Measurements from ENCODE around the gene KCTD21. TPM values are rescaled to one million over a fixed set of nuclear protein-coding genes. Genes with fewer than 3 reads are reported as not detected.
"Not testable (repeated sequence)": the region's sequence is repeated elsewhere in the genome, so short reads cannot be mapped to it uniquely, and the experiment has no call there.

The KCTD21 gene
- total RNA-seq, 2 experiments from 2014 or later, result 9.0 to 9.8 TPM

DNA sequence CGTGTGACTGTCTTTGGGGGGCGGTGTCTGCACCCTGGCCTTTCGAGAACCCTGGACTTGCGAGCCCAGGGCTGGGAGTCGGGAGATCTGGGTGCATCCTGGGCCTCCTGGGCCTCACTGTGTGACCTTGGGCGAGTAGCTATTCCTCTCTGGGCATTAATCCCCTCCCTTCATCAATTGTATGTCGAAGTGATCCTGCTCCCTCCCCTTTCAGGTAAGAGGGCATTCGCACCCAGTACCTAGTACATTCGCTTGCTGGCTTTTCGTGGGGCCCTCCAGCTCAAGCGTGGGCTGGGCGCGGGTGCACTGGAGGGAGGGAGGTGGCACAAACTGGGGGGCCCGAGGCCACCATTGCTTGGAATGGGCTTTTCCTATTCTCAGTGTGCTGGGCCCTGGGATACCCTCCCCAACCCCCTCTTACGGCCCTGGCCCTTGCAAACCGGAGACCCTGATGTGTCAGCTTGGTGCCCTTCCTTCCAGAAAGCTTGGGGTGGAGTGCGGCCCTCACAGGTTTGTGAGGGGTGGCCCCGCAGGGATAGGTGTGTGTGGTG, 823 bp upstream of the KCTD21 start:
- ATAC-seq (no peak), DNase-seq (peak; percentile 24)
- no peaks in the 10 kb centered on the region for H3K27me3 Mint-ChIP-seq
- intact Hi-C loops (cut with DNase I, micrococcal nuclease), result loop anchor here (2.0 to 5.0 kb wide), 4 partner anchors 14 to 376 kb away; partner anchors contain the start of gene INTS4 (in 1 of the 2)
- H3K4me1 Mint-ChIP-seq, result peaks cover 63% of the 10 kb centered on the region
- POLR2A ChIA-PET, result interaction anchor here (1.1 to 1.2 kb wide), 2 partner anchors 12 to 50 kb away, joined by 5 to 6 read pairs; partner anchors contain the start of gene ALG8
- H3K36me3 Mint-ChIP-seq (ENCODE audit: low read depth), result peaks cover 6% of the 10 kb centered on the region
- H3K27ac Mint-ChIP-seq, result peak overlapping the region; percentile 81
- H3K4me3 Mint-ChIP-seq, result peak overlapping the region; percentile 84
- CTCF ChIA-PET, result interaction anchor here (0.7 to 2.1 kb wide), 7 partner anchors 30 to 305 kb away, joined by 3 to 10 read pairs (median 3); partner anchors contain the start of genes ALG8 and GAB2
- no peaks in the 10 kb centered on the region for H3K9me3 Mint-ChIP-seq (ENCODE audit: low read depth)

DNA sequence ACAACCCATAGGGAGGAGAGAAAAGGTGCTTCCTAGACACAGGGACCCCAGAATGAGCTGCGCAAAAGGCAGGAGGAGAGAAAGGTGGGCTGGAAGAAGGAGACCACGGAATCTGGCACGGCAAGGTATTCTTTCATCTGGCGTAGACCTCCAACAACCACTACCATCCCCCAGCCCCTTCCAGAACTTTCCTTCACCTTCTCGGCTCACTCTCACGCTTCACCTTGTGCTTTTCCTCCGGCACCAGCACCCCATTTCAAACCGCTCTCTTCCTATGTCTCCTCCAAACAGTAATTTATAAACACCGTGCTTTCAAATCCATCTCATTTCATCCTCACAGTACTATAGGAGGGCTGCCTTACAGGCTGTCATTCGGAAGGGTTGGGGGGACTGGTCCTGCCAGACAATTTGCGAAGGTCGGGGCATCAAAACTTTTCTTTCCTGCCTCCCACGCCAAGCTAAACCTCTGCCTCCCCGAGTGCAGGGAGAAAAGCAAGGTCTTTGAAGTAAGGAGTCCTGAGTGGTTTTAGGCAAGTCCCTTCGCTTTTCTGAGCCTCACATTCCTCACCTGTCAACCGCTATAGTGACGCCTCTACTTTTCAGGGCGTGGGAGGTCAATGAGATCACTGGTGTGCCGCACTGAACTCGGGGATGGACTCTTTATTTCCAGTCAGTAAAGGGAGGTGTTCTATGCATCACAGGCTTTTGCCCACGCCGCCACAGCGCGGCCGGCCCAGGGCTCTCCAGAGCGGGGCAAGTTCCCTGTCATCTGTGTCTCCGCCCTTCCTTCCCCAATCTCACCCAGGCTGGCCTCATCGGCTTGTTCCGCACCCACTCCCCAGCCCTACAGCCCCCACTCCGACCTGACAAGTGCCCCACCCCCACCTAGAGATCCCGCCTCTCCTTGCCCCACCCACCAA, 800 bp downstream of the KCTD21 start:
- CTCF ChIA-PET, result interaction anchor here (0.6 to 2.1 kb wide), 8 partner anchors 10 to 377 kb away, joined by 3 to 10 read pairs (median 3); partner anchors contain the start of genes ALG8 and GAB2
- ATAC-seq (peak; percentile 77), DNase-seq (peak; percentile 92)
- POLR2A ChIA-PET, result interaction anchor here (0.7 to 1.2 kb wide), 5 partner anchors 14 to 201 kb away, joined by 3 to 8 read pairs (median 5); partner anchors contain the start of genes ALG8 and INTS4
- intact Hi-C loops (cut with DNase I, micrococcal nuclease), result loop anchor here (1.0 to 5.0 kb wide), 13 partner anchors 15 to 550 kb away; partner anchors contain the start of genes ALG8 (in 2 of the 2), INTS4 (in 2 of the 2), CLNS1A (in 1 of the 2) and GAB2 (in 1 of the 2)
- H3K36me3 Mint-ChIP-seq (ENCODE audit: low read depth), result peaks cover 10% of the 10 kb centered on the region
- peak overlapping the region; percentile 84 for H3K4me3 Mint-ChIP-seq
- H3K4me1 Mint-ChIP-seq, result peaks cover 51% of the 10 kb centered on the region
- H3K27me3 Mint-ChIP-seq, result no peaks in the 10 kb centered on the region
- H3K27ac Mint-ChIP-seq, result peak overlapping the region; percentile 97
- no peaks in the 10 kb centered on the region for H3K9me3 Mint-ChIP-seq (ENCODE audit: low read depth)

DNA sequence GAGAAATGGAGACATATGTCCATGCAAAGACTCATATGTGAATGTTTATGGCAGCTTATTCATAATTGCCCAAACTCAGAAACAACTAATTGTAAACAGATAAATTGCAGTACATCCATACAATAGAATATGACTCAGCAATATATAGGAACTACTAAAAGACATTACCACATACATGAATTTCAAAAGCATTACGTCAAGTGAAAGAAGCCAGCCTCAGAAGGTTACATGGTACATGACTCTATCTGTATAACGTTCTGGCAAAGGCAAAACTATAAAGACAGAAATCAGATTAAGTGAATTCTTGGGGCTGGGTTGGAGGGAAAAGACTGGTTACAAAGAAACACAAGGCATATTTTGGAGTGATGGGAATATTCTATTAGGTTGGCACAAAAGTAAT, 7.2 kb downstream of the KCTD21 start:
- Mint-ChIP-seq H3K9me3 (ENCODE audit: low read depth) (peaks cover 5% of the 10 kb centered on the region), H3K4me3 (no peak overlapping the region), H3K27ac (no peak overlapping the region), H3K4me1 (peaks cover 23% of the 10 kb centered on the region), H3K27me3 (no peaks in the 10 kb centered on the region), H3K36me3 (ENCODE audit: low read depth) (peaks cover 27% of the 10 kb centered on the region)
- ATAC-seq (no peak), DNase-seq (no peak)
- POLR2A ChIA-PET, result no interaction called here
- intact Hi-C loops (cut with DNase I, micrococcal nuclease), result no loop called here
- CTCF ChIA-PET, result no interaction called here

DNA sequence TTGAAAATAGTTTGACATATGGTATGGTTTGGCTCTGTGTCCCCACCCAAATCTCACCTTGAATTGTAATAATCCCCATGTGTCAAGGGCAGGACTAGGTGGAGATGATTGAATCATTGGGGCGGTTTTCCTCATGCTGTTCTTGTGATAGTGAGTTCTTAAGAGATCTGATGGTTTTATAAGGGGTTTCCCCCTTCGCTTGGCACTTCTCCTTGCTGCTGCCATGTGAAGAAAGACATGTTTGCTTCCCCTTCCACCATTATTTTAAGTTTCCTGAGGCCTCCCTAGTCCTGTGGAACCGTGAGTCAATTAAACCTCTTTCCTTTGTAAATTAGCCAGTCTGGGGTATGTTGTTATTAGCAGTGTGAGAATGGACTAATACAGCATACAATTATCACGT, 7.7 kb downstream of the KCTD21 start:
- no peaks in the 10 kb centered on the region for H3K27me3 Mint-ChIP-seq
- ATAC-seq, result no peak
- CTCF ChIA-PET, result no interaction called here
- H3K4me3 Mint-ChIP-seq, result no peak overlapping the region
- POLR2A ChIA-PET, result interaction anchor here (0.6 kb wide), 1 partner anchor 370 kb away, joined by 4 read pairs; no protein-coding TSS in a partner anchor
- no peak overlapping the region for H3K27ac Mint-ChIP-seq
- H3K9me3 Mint-ChIP-seq (ENCODE audit: low read depth), result peaks cover 5% of the 10 kb centered on the region
- peaks cover 30% of the 10 kb centered on the region for H3K36me3 Mint-ChIP-seq (ENCODE audit: low read depth)
- intact Hi-C loops (cut with DNase I, micrococcal nuclease), result no loop called here
- peaks cover 19% of the 10 kb centered on the region for H3K4me1 Mint-ChIP-seq
- no peak for DNase-seq

DNA sequence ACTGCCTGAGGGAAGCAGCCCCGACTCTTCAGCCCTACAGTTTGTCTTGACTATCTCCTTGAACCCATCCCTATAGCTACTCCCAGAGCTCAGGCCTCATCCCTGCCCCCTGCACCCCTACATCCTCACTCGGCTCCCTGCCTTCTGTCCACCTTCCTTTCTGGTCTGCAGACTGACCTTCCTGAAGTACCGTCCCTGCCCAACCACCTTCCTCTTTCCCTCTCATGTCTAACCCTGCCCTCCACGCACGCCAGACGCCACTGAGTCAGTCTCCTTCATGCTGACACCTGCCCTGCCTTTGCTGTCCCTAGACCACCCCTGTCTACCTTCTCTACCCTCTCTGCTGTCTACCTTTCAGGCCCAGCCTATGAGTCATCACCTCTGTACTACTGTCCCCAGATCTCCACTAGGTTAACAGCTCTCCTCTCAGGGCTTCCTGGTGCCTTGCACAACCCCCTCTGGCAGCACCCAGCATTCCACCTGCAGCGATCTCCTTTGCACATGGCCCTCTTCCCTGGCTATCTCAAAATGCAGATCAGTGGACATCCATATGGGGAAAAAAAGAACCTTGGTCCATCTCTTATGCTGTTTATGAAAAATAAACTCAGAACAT, 8.9 kb downstream of the KCTD21 start:
- peak overlapping the region; percentile 7 for H3K27ac Mint-ChIP-seq
- ATAC-seq, result no peak
- H3K27me3 Mint-ChIP-seq, result no peaks in the 10 kb centered on the region
- intact Hi-C loops (cut with DNase I, micrococcal nuclease), result no loop called here
- H3K4me1 Mint-ChIP-seq, result peaks cover 16% of the 10 kb centered on the region
- DNase-seq, result no peak
- peaks cover 5% of the 10 kb centered on the region for H3K9me3 Mint-ChIP-seq (ENCODE audit: low read depth)
- ChIA-PET CTCF (no interaction called here), POLR2A (no interaction called here)
- H3K4me3 Mint-ChIP-seq, result no peak overlapping the region
- H3K36me3 Mint-ChIP-seq (ENCODE audit: low read depth), result peaks cover 30% of the 10 kb centered on the region

DNA sequence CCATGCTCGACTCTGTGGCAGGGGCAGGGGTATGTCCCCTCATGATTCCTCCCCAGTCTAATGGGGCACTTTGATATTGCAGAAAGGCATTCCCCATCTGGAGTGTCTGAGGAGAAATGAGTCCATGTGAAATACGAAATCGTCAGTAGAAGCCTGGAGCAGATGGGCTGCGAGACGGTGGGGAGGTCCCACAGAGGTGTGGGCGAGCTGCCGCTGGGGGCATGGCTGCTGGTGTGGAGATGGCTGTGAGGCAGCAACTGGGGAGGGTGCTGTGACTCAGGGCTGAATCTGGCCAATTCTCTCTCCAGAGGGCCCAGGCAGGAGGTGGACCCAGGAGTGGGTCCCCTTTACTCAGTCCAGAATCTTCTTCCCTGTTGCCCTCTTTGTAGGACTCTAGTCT, 11.2 kb downstream of the KCTD21 start:
- DNase-seq (no peak), ATAC-seq (no peak)
- Mint-ChIP-seq H3K36me3 (ENCODE audit: low read depth) (peaks cover 38% of the 10 kb centered on the region), H3K27me3 (no peaks in the 10 kb centered on the region), H3K4me1 (peaks cover 13% of the 10 kb centered on the region), H3K4me3 (no peak overlapping the region), H3K9me3 (ENCODE audit: low read depth) (peaks cover 5% of the 10 kb centered on the region), H3K27ac (no peak overlapping the region)
- ChIA-PET CTCF (interaction anchor here (1.1 kb wide), 1 partner anchor 24 kb away, joined by 3 read pairs; no protein-coding TSS in a partner anchor), POLR2A (no interaction called here)
- intact Hi-C loops (cut with DNase I, micrococcal nuclease), result no loop called here

DNA sequence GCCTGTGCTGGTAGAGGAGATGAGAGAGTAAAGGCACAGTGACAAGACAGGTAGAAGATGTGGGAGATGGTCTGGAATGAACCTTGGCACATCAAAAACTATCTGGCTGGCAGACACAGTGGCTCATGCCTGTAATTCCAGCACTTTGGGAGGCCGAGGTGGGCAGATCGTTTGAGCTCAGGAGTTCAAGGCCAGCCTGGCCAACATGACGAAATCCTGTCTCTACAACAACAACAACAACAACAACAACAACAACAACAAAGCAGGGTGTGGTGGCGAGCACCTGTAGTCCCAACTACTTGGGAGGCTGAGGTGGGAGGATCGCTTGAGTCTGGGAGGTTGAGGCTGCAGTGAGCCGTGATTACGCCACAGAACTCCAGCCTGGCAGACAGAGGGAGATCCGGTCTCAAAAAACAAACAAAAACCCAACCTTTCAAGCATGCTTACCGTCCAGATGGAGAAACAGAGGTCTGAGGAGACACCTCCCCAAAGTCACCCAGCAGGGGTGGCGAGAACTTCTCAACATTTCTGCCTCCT, 11.8 kb downstream of the KCTD21 start:
- H3K4me3 Mint-ChIP-seq, result no peak overlapping the region
- CTCF ChIA-PET, result no interaction called here
- POLR2A ChIA-PET, result no interaction called here
- intact Hi-C loops (cut with DNase I, micrococcal nuclease), result no loop called here
- peaks cover 38% of the 10 kb centered on the region for H3K36me3 Mint-ChIP-seq (ENCODE audit: low read depth)
- H3K4me1 Mint-ChIP-seq, result peaks cover 13% of the 10 kb centered on the region
- H3K9me3 Mint-ChIP-seq (ENCODE audit: low read depth), result peaks cover 5% of the 10 kb centered on the region
- H3K27ac Mint-ChIP-seq, result no peak overlapping the region
- DNase-seq, result no peak
- no peak for ATAC-seq
- H3K27me3 Mint-ChIP-seq, result no peaks in the 10 kb centered on the region

DNA sequence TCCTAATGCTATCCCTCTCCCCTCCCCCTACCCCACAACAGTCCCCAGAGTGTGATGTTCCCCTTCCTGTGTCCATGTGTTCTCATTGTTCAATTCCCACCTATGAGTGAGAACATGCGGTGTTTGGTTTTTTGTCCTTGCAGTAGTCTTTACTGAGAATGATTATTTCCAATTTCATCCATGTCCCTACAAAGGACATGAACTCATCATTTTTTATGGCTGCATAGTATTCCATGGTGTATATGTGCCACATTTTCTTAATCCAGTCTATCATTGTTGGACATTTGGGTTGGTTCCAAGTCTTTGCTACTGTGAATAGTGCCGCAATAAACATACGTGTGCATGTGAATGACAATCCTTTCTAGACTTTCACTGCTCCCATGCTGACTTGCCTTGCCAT, 12.6 kb downstream of the KCTD21 start:
- CTCF ChIA-PET, result interaction anchor here (0.6 kb wide), 1 partner anchor 105 kb away, joined by 5 read pairs; no protein-coding TSS in a partner anchor
- ATAC-seq; intact Hi-C loops (cut with DNase I, micrococcal nuclease); POLR2A ChIA-PET; H3K9me3 Mint-ChIP-seq (ENCODE audit: low read depth); H3K4me1 Mint-ChIP-seq; H3K4me3 Mint-ChIP-seq; H3K27me3 Mint-ChIP-seq; DNase-seq; H3K27ac Mint-ChIP-seq: not testable (repeated sequence)
- peaks cover 32% of the 10 kb centered on the region for H3K36me3 Mint-ChIP-seq (ENCODE audit: low read depth)

DNA sequence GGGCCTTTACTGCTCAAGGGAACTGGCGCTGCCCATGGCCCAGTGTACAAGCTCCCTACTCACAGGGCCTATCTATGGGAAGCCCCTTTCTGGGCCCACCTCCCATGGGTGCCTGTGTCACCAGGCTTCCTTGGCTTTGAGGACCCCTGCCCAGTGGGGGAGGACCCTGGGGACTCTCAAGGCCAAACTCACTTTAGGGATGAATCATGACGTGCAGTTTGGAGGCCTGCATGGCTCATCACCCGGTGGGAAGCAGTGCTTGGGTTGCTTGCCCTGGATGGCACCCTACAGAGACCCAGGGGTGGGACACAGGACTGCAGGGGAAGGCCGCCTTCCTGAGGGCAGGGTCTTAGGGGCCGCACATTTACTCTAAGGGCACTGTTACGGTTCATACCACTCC, 16.5 kb downstream of the KCTD21 start:
- H3K27me3 Mint-ChIP-seq, result no peaks in the 10 kb centered on the region
- peaks cover 25% of the 10 kb centered on the region for H3K36me3 Mint-ChIP-seq (ENCODE audit: low read depth)
- H3K9me3 Mint-ChIP-seq (ENCODE audit: low read depth), result no peaks in the 10 kb centered on the region
- ChIA-PET CTCF (interaction anchor here (0.6 to 0.9 kb wide), 2 partner anchors 33 to 128 kb away, joined by 3 read pairs; no protein-coding TSS in a partner anchor), POLR2A (no interaction called here)
- no peaks in the 10 kb centered on the region for H3K4me1 Mint-ChIP-seq
- no peak overlapping the region for H3K27ac Mint-ChIP-seq
- no peak overlapping the region for H3K4me3 Mint-ChIP-seq
- ATAC-seq (no peak), DNase-seq (no peak)
- intact Hi-C loops (cut with DNase I, micrococcal nuclease), result no loop called here

DNA sequence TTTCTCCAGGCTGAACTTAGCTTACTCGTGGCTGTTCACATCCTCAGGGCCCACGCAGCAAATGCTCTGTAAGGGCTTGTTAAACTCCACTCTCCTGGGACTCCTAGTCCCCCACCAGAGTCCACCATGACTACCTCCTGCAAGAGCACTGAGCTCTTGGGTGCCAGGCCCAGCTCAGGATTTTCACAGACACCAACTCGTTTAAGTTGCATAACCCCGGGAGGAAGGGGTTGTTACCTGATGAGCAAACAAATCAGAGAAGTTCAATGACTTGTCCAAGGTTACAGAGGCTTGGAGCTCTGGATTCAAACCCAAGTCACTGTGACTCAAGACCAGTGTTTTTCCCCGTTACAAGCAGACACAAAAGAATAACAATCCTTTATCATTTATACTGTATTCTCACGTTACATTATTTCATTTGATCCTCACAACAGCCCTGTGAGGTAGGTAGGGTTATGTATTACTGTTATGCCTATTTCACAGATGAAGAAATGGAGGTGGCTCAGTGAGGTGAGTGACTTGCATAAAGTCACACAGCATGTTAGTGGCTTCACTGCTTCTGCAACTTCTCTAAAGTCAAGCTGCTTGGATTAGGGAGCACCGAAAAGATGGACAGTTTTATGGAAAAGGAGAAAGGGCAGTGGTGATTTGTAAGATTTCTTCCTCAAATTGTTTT, 17.4 kb downstream of the KCTD21 start:
- no peak for DNase-seq
- no peaks in the 10 kb centered on the region for H3K27me3 Mint-ChIP-seq
- no peaks in the 10 kb centered on the region for H3K4me1 Mint-ChIP-seq
- H3K36me3 Mint-ChIP-seq (ENCODE audit: low read depth), result peaks cover 16% of the 10 kb centered on the region
- CTCF ChIA-PET, result interaction anchor here (1.1 to 1.2 kb wide), 2 partner anchors 14 to 43 kb away, joined by 3 read pairs; no protein-coding TSS in a partner anchor
- H3K9me3 Mint-ChIP-seq (ENCODE audit: low read depth), result no peaks in the 10 kb centered on the region
- no peak overlapping the region for H3K27ac Mint-ChIP-seq
- POLR2A ChIA-PET, result no interaction called here
- no peak overlapping the region for H3K4me3 Mint-ChIP-seq
- intact Hi-C loops (cut with DNase I, micrococcal nuclease), result no loop called here
- ATAC-seq, result no peak

All from activated CD4-positive, alpha-beta T cell treated with anti-CD3 and anti-CD28 coated beads for 36 hours (primary cell).